K562 (cell line): Measurements from ENCODE around the gene CHMP4B.

Source experiments
- CTCF ChIP-seq, 3 experiments: IDR thresholded peaks in 2 of 3; conservative IDR thresholded peaks in 1 of 3; 2 replicates each; pipeline ENCODE4 v1.5.1; 2011 to 2012; ENCODE audit warnings: low read length in 3 of 3, mild to moderate bottlenecking in 3 of 3, control low read depth in 2 of 3, improper control_type of control experiment in 1 of 3, inconsistent platforms in 1 of 3, low read depth in 1 of 3, mixed read lengths in 1 of 3, moderate library complexity in 1 of 3; ENCODE audit not compliant: insufficient read depth in 2 of 3
- EZH2 ChIP-seq: IDR thresholded peaks from 2 replicates; pipeline ENCODE4 v1.6.1; 2012; ENCODE audit warnings: low read depth, mild to moderate bottlenecking, inconsistent platforms, low read length, borderline replicate concordance
- MAFK ChIP-seq: IDR thresholded peaks from 2 replicates; pipeline ENCODE4 v1.6.1; 2011; ENCODE audit warnings: low read length, improper control_type of control experiment
- RAD21 ChIP-seq, 2 experiments: fragments of 250-450 bp in 1 of 2; fragments of 450-650 bp in 1 of 2; sonication (Bioruptor Pico) in 1 of 2; formaldehyde crosslinking in 1 of 2; IDR thresholded peaks in 1 of 2; conservative IDR thresholded peaks in 1 of 2; 2 replicates each; pipeline versions ENCODE4 v1.4.0 to v1.8.0; 2020 to 2022; ENCODE audit warnings: mild to moderate bottlenecking in 2 of 2, moderate library complexity in 1 of 2
- SIN3A ChIP-seq, 2 experiments: fragments of 150-350 bp in 1 of 2; IDR thresholded peaks; 2 replicates each; pipeline ENCODE4 v1.6.1; 2011 to 2016; ENCODE audit warnings: borderline replicate concordance in 2 of 2, low read depth in 2 of 2, low read length in 2 of 2, mild to moderate bottlenecking in 2 of 2, moderate library complexity in 2 of 2; ENCODE audit not compliant: control insufficient read depth in 1 of 2
- ZNF121 ChIP-seq: sonication (generic); formaldehyde crosslinking; conservative IDR thresholded peaks from 2 replicates; pipeline ENCODE4 v1.8.0; 2022; ENCODE audit warnings: missing genetic modification reagents
- ZNF146 ChIP-seq: IDR thresholded peaks from one replicate; pipeline ENCODE4 v1.6.1; 2018; ENCODE audit warnings: missing compliant biosample characterization; ENCODE audit not compliant: unreplicated experiment
- ZNF239 ChIP-seq: fragments of 250-450 bp; sonication (Bioruptor Pico); IDR thresholded peaks from 2 replicates; pipeline ENCODE4 v1.4.0; 2020; ENCODE audit warnings: mild to moderate bottlenecking
- ZNF696 ChIP-seq: fragments of 250-450 bp; sonication (Bioruptor Pico); conservative IDR thresholded peaks from 2 replicates; pipeline ENCODE4 v1.4.0; 2020; ENCODE audit warnings: mild to moderate bottlenecking, moderate library complexity

DNA sequence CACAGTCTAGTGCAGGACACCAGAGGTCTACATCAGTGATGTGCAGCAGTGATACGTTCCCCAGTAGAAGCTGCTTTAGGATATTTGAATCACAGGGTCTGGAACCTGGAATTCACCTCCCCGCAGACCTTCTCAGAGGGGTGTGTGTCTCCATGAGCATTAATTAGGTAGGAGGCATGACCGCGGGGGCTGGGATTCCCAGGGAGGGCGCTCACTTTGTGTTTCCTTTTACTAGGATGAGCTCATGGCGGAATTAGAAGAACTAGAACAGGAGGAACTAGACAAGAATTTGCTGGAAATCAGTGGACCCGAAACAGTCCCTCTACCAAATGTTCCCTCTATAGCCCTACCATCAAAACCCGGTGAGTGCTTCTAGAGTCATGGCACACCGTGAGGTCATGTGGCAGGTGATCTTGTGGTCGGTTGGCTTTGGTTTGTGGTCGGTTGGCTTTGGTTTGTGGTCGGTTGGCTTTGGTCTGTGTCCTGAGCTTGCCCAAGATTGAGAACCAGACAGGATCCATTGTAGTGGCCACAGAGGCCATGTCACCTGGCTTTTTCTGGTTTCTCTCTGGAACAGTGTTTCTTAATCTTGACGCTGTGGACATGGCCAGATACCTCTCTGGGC is 40.8 kb downstream of the CHMP4B start:
- no peak for TF ChIP-seq ZNF696 (CRISPR knock-in tag)
- no peak for TF ChIP-seq RAD21 (CRISPR knock-in tag; conservative IDR thresholded peaks at IDR 0.05 in 1 of 2, IDR thresholded peaks at IDR 0.05 in 1 of 2)
- no peak for TF ChIP-seq MAFK
- TF ChIP-seq EZH2: no peak
- no peak for TF ChIP-seq ZNF146 (CRISPR knock-in tag)
- TF ChIP-seq ZNF121 (CRISPR knock-in tag): no peak
- no peak for TF ChIP-seq SIN3A (IDR thresholded peaks at IDR 0.05; ENCODE audit: borderline replicate concordance in 2 of 2, control insufficient read depth in 1 of 2, low read depth in 2 of 2, low read length in 2 of 2)
- no peak for TF ChIP-seq ZNF239 (CRISPR knock-in tag)
- TF ChIP-seq CTCF (IDR thresholded peaks at IDR 0.05 in 2 of 3, conservative IDR thresholded peaks at IDR 0.05 in 1 of 3; ENCODE audit: insufficient read depth in 2 of 3, low read depth in 1 of 3, low read length in 3 of 3): no peak
